BE2C (cell line): ENCODE results near the gene PLEK.
"Not testable (repeated sequence)": the region's sequence is repeated elsewhere in the genome, so short reads cannot be mapped to it uniquely, and the experiment has no call there.

Experiments used
- DNase-seq: peaks from one replicate; pipeline ENCODE4 v3.0.0-alpha.2; 2020
- H3K27me3 ChIP-seq: fragments of 250-450 bp; sonication (Bioruptor Pico); 2 replicates; pipeline ENCODE4 v1.5.1; 2020; ENCODE audit warnings: mild to moderate bottlenecking
- H3K36me3 ChIP-seq: fragments of 250-450 bp; sonication (Bioruptor Pico); 2 replicates; pipeline ENCODE4 v1.5.1; 2020; ENCODE audit warnings: mild to moderate bottlenecking
- H3K4me1 ChIP-seq: fragments of 250-450 bp; sonication (Bioruptor Pico); 2 replicates; pipeline ENCODE4 v1.5.1; 2020
- H3K4me3 ChIP-seq: 2 replicates; pipeline ENCODE4 v1.5.1; 2011; ENCODE audit warnings: low read depth, low read length
- H3K9me3 ChIP-seq: fragments of 250-450 bp; sonication (Bioruptor Pico); 2 replicates; pipeline ENCODE4 v1.5.1; 2020
- TF ChIP-seq, protein P1 (sequence below): IDR thresholded peaks from 2 replicates; pipeline ENCODE4 v1.5.1; 2012; ENCODE audit warnings: mild to moderate bottlenecking, low read depth, low read length

Gene PLEK

DNA sequence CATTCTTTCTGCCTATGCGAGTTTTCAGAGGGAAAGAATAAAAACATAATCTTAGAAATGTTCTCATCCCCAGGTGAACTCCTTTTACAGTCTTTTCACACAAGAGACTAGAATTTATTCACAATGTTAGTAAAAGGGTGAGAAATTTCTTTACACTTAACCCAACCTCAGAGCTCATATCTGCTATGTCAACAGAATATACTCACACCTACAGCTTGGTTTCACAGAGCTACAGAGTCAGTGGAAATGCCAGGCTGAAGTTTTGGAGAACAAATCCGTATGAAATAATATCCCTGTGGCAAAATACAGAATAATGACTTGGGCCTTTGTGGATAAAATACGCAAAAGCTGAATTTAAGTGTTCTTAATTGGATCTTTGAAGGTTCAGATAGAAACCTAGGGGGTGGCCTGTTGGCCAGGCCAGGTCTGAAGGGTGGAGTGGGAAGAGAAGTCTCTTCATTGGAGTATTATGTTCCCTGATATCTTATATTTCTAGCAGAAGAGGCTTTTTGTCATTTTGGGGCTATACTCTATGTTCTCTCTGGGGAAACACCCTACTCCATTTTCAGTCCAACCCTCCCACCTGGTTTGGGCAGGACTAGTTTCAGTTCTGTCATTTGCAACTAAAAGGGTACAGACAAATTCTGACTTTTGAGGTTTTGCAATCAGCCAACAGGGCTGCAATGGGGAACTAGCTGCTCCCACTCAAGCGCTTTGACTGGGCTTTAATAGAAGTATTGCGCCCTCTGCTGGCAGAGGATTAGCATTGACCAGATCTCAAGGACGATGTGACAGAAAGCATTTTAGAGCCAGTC lies 76.3 kb downstream of the PLEK start:
- peak; percentile 74 for DNase-seq
- TF ChIP-seq, protein P1, sequence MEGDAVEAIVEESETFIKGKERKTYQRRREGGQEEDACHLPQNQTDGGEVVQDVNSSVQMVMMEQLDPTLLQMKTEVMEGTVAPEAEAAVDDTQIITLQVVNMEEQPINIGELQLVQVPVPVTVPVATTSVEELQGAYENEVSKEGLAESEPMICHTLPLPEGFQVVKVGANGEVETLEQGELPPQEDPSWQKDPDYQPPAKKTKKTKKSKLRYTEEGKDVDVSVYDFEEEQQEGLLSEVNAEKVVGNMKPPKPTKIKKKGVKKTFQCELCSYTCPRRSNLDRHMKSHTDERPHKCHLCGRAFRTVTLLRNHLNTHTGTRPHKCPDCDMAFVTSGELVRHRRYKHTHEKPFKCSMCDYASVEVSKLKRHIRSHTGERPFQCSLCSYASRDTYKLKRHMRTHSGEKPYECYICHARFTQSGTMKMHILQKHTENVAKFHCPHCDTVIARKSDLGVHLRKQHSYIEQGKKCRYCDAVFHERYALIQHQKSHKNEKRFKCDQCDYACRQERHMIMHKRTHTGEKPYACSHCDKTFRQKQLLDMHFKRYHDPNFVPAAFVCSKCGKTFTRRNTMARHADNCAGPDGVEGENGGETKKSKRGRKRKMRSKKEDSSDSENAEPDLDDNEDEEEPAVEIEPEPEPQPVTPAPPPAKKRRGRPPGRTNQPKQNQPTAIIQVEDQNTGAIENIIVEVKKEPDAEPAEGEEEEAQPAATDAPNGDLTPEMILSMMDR = peak; percentile 77
- no peaks in the 10 kb centered on the region for H3K27me3 ChIP-seq
- no peaks in the 10 kb centered on the region for H3K36me3 ChIP-seq
- no peaks in the 10 kb centered on the region for H3K9me3 ChIP-seq
- peaks cover 9% of the 10 kb centered on the region for H3K4me1 ChIP-seq
- no peak overlapping the region for H3K4me3 ChIP-seq

DNA sequence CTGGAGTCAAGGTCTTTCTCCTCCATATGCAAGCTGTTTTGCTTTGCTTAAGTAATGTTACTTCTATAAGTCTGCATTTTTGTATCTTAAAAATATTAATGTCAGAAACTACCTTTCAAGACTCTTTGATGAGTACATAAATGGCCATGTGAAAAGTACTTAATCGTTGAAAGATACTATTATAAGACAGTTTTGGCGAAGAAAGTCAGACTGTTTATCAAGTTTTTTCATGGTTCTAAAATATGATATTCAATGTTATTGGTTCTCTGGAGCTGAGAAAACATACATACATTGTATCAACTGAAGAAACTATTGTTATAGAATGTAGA lies 76.9 kb downstream of the PLEK start:
- Histone ChIP-seq H3K27me3 (no peaks in the 10 kb centered on the region), H3K4me3 (no peak overlapping the region), H3K9me3 (no peaks in the 10 kb centered on the region), H3K4me1 (peaks cover 9% of the 10 kb centered on the region), H3K36me3 (no peaks in the 10 kb centered on the region)
- DNase-seq = no peak
- TF ChIP-seq, protein P1 = no peak

DNA sequence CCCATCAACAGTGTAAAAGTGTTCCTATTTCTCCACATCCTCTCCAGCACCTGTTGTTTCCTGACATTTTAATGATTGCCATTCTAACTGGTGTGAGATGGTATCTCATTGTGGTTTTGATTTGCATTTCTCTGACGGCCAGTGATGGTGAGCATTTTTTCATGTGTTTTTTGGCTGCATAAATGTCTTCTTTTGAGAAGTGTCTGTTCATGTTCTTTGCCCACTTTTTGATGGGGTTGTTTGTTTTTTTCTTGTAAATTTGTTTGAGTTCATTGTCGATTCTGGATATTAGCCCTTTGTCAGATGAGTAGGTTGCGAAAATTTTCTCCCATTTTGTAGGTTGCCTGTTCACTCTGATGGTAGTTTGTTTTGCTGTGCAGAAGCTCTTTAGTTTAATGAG lies 81.3 kb downstream of the PLEK start:
- not testable (repeated sequence) for H3K9me3 ChIP-seq, H3K36me3 ChIP-seq, H3K4me1 ChIP-seq, DNase-seq, H3K4me3 ChIP-seq, H3K27me3 ChIP-seq
